Ovary (tissue), 3 donors: ENCODE data around the gene AMDHD1.

Experiments
- EP300 ChIP-seq: sonication (generic); formaldehyde crosslinking; IDR thresholded peaks from one replicate; pipeline ENCODE4 v1.6.1; 2017; ENCODE audit warnings: antibody characterized with exemption
- TF ChIP-seq, protein P1 (sequence below), 3 donors: fragments of 450-650 bp in 2 of 3; fragments of 200-600 bp in 1 of 3; IDR thresholded peaks; one replicate each; pipeline versions ENCODE4 v1.5.1 to v1.8.0; 2016 to 2022; ENCODE audit warnings: antibody characterized with exemption in 3 of 3, mild to moderate bottlenecking in 1 of 3
- donor health status: DM: no; HTN: no; CAD: no.

DNA sequence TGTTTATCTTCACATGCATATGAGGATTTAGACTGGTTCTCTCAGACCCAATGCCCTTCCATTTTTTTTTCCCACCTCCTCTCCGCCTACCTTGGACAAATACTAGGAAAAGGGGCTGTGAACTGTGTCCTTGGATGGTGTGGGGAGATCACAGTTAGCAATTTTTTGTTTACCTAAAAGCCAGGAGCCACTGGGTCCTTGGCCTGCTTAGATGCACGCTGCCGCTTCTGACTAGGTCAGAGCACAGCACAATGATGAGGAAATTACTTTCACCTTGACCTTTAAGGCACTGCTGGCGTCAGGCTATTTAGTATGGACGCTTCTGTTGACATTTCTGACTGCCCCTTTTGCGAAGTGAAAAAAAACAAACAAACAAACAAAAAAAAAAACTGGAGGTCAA is 2.6 kb upstream of the AMDHD1 start:
- TF ChIP-seq, protein P1, sequence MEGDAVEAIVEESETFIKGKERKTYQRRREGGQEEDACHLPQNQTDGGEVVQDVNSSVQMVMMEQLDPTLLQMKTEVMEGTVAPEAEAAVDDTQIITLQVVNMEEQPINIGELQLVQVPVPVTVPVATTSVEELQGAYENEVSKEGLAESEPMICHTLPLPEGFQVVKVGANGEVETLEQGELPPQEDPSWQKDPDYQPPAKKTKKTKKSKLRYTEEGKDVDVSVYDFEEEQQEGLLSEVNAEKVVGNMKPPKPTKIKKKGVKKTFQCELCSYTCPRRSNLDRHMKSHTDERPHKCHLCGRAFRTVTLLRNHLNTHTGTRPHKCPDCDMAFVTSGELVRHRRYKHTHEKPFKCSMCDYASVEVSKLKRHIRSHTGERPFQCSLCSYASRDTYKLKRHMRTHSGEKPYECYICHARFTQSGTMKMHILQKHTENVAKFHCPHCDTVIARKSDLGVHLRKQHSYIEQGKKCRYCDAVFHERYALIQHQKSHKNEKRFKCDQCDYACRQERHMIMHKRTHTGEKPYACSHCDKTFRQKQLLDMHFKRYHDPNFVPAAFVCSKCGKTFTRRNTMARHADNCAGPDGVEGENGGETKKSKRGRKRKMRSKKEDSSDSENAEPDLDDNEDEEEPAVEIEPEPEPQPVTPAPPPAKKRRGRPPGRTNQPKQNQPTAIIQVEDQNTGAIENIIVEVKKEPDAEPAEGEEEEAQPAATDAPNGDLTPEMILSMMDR (IDR thresholded peaks at IDR 0.05) = no peak
- no peak for TF ChIP-seq EP300
